DOHH2 (cell line): Measurements from ENCODE around the gene NIPAL3.

ENCODE experiments used
- H3F3A ChIP-seq: fragments of 200-600 bp; sonication (generic), shearing (Covaris generic); 2 replicates; pipeline ENCODE4 v1.6.0; 2016; ENCODE audit warnings: antibody characterized with exemption, mild to moderate bottlenecking; ENCODE audit not compliant: control insufficient read depth, insufficient read depth
- H3K27ac ChIP-seq: fragments of 200-600 bp; sonication (generic); 2 replicates; pipeline ENCODE4 v1.5.1; 2014; ENCODE audit warnings: low read depth, mild to moderate bottlenecking, low read length, moderate library complexity
- H3K27me3 ChIP-seq: fragments of 200-600 bp; sonication (generic); 2 replicates; pipeline ENCODE4 v1.6.1; 2014; ENCODE audit warnings: mild to moderate bottlenecking, low read length, mixed read lengths; ENCODE audit not compliant: control insufficient read depth
- H3K36me3 ChIP-seq: fragments of 200-600 bp; sonication (generic); 2 replicates; pipeline ENCODE4 v1.6.1; 2014; ENCODE audit warnings: mild to moderate bottlenecking, low read length, moderate library complexity, mixed read lengths; ENCODE audit not compliant: control insufficient read depth
- H3K4me1 ChIP-seq: fragments of 200-600 bp; sonication (generic); 2 replicates; pipeline ENCODE4 v1.6.1; 2014; ENCODE audit warnings: mild to moderate bottlenecking, low read length, mixed read lengths; ENCODE audit not compliant: control insufficient read depth
- H3K4me2 ChIP-seq: fragments of 200-600 bp; sonication (generic); 2 replicates; pipeline ENCODE4 v1.6.0; 2014; ENCODE audit warnings: mild to moderate bottlenecking, low read length, moderate library complexity
- H3K4me3 ChIP-seq: fragments of 200-600 bp; sonication (generic); 2 replicates; pipeline ENCODE4 v1.5.1; 2014; ENCODE audit warnings: mild to moderate bottlenecking, low read length, mixed read lengths
- H3K79me2 ChIP-seq: fragments of 200-600 bp; sonication (generic); 2 replicates; pipeline ENCODE4 v1.6.1; 2014; ENCODE audit warnings: mild to moderate bottlenecking, low read length, mixed read lengths; ENCODE audit not compliant: control insufficient read depth
- H3K9me2 ChIP-seq: fragments of 200-600 bp; sonication (generic); replicated peaks from 2 replicates; pipeline ENCODE4 v1.6.1; 2014; ENCODE audit warnings: mild to moderate bottlenecking, low read length, mixed read lengths; ENCODE audit not compliant: control insufficient read depth
- H3K9me3 ChIP-seq: fragments of 200-600 bp; sonication (generic); 2 replicates; pipeline ENCODE4 v1.6.1; 2014; ENCODE audit warnings: antibody characterized with exemption, low read length, mixed read lengths; ENCODE audit not compliant: control insufficient read depth, insufficient read depth
- H4K20me1 ChIP-seq: fragments of 200-600 bp; sonication (generic); 2 replicates; pipeline ENCODE4 v1.6.0; 2014; ENCODE audit warnings: low read depth, mild to moderate bottlenecking, antibody characterized with exemption, low read length, moderate library complexity; ENCODE audit not compliant: control insufficient read depth, insufficient read depth
- CTCF ChIP-seq: fragments of 200-600 bp; sonication (generic); IDR thresholded peaks from one replicate; pipeline ENCODE4 v1.5.1; 2014; ENCODE audit warnings: antibody characterized with exemption, mild to moderate bottlenecking, low read depth, low read length; ENCODE audit not compliant: poor library complexity, severe bottlenecking
- EZH2phosphoT487 ChIP-seq: fragments of 200-600 bp; sonication (generic); IDR thresholded peaks from 2 replicates; pipeline ENCODE4 v1.6.1; 2017; ENCODE audit warnings: borderline replicate concordance, mild to moderate bottlenecking, antibody characterized with exemption, low read length, moderate library complexity, mixed read lengths

The NIPAL3 gene

GRCh38 chr1:24369801-24370200 lies 45.8 kb upstream of the NIPAL3 start:
- H3F3A ChIP-seq = peaks cover 6% of the 10 kb centered on the region
- no peak overlapping the region for H3K4me2 ChIP-seq
- no peaks in the 10 kb centered on the region for H3K9me3 ChIP-seq
- no peaks in the 10 kb centered on the region for H3K27me3 ChIP-seq
- H3K27ac ChIP-seq = no peak overlapping the region
- H3K4me3 ChIP-seq = no peak overlapping the region
- no peaks in the 10 kb centered on the region for H3K79me2 ChIP-seq
- H3K36me3 ChIP-seq = no peaks in the 10 kb centered on the region
- H3K4me1 ChIP-seq = peaks cover 25% of the 10 kb centered on the region
- no peak for TF ChIP-seq CTCF
- no peak for TF ChIP-seq EZH2phosphoT487
- no peaks in the 10 kb centered on the region for H3K9me2 ChIP-seq
- H4K20me1 ChIP-seq = no peaks in the 10 kb centered on the region

- peaks cover 9% of the 10 kb centered on the region for H3F3A ChIP-seq
- no peaks in the 10 kb centered on the region for H3K9me3 ChIP-seq
- no peaks in the 10 kb centered on the region for H4K20me1 ChIP-seq
- H3K27me3 ChIP-seq = no peaks in the 10 kb centered on the region
- TF ChIP-seq CTCF = no peak
- TF ChIP-seq EZH2phosphoT487 = no peak
- H3K27ac ChIP-seq = peak overlapping the region; percentile 47
- H3K4me2 ChIP-seq = peak overlapping the region; percentile 55
- H3K4me1 ChIP-seq = peaks cover 25% of the 10 kb centered on the region
- H3K4me3 ChIP-seq = peak overlapping the region; percentile 36
- H3K36me3 ChIP-seq = no peaks in the 10 kb centered on the region
- no peaks in the 10 kb centered on the region for H3K79me2 ChIP-seq
- H3K9me2 ChIP-seq = no peaks in the 10 kb centered on the region
Observed at GRCh38 chr1:24373044-24373443, 42.6 kb upstream of the NIPAL3 start.

- no peaks in the 10 kb centered on the region for H4K20me1 ChIP-seq
- no peaks in the 10 kb centered on the region for H3K79me2 ChIP-seq
- peak overlapping the region; percentile 36 for H3K4me3 ChIP-seq
- peak overlapping the region; percentile 55 for H3K4me2 ChIP-seq
- H3K9me2 ChIP-seq = no peaks in the 10 kb centered on the region
- TF ChIP-seq CTCF = no peak
- TF ChIP-seq EZH2phosphoT487 = no peak
- no peaks in the 10 kb centered on the region for H3K36me3 ChIP-seq
- no peaks in the 10 kb centered on the region for H3K9me3 ChIP-seq
- no peaks in the 10 kb centered on the region for H3K27me3 ChIP-seq
- H3F3A ChIP-seq = peaks cover 9% of the 10 kb centered on the region
- peaks cover 25% of the 10 kb centered on the region for H3K4me1 ChIP-seq
- peak overlapping the region; percentile 47 for H3K27ac ChIP-seq
Observed at GRCh38 chr1:24373710-24374109, 41.9 kb upstream of the NIPAL3 start.
